ENCODE results near the gene KCNT2.

DNA sequence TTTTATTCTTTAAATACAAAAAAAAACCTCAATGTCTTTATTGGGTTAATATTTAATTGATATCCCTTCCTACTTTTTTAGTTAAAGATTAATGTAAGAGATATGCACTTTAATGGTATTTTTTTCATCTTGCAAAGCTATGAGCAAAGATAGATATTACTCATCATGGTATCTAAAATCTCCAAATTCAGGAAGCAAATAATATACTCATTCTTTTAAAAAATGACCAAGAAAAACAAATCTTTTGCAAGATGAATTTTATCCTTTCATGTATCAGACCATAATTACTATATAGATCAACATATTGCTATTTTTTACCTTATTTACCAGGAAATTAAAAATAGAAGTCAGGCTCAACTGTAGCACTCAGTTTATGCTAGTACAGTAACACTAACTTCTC lies 330.4 kb downstream of the KCNT2 start:
- no peak for TF ChIP-seq EZH2 (IDR thresholded peaks at IDR 0.05; ENCODE audit: borderline replicate concordance, insufficient read depth, low read length, poor library complexity, severe bottlenecking)
- no peak for TF ChIP-seq POLR2AphosphoS5 (IDR thresholded peaks at IDR 0.05)
- TF ChIP-seq, protein P1, sequence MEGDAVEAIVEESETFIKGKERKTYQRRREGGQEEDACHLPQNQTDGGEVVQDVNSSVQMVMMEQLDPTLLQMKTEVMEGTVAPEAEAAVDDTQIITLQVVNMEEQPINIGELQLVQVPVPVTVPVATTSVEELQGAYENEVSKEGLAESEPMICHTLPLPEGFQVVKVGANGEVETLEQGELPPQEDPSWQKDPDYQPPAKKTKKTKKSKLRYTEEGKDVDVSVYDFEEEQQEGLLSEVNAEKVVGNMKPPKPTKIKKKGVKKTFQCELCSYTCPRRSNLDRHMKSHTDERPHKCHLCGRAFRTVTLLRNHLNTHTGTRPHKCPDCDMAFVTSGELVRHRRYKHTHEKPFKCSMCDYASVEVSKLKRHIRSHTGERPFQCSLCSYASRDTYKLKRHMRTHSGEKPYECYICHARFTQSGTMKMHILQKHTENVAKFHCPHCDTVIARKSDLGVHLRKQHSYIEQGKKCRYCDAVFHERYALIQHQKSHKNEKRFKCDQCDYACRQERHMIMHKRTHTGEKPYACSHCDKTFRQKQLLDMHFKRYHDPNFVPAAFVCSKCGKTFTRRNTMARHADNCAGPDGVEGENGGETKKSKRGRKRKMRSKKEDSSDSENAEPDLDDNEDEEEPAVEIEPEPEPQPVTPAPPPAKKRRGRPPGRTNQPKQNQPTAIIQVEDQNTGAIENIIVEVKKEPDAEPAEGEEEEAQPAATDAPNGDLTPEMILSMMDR (IDR thresholded peaks at IDR 0.05; ENCODE audit: poor library complexity, severe bottlenecking): no peak
- no peak for TF ChIP-seq EP300 (conservative IDR thresholded peaks at IDR 0.05; ENCODE audit: poor library complexity, severe bottlenecking)
- no peak for TF ChIP-seq RAD21 (conservative IDR thresholded peaks at IDR 0.05)
- TF ChIP-seq TAF1 (IDR thresholded peaks at IDR 0.05; ENCODE audit: low read depth): no peak

Measured in neural cell (in vitro differentiated cells).